ENCODE measurements around the gene SLC25A20.

GRCh38 chr3:48826451-48826850 is 72.2 kb downstream of the SLC25A20 start:
- TF ChIP-seq POLR2A (IDR thresholded peaks at IDR 0.05; ENCODE audit: low read length) (no peak), POLR2AphosphoS2 (conservative IDR thresholded peaks at IDR 0.05; ENCODE audit: low read length) (no peak), CTCF (IDR thresholded peaks at IDR 0.05) (no peak)

All from A549 (cell line).